Stimulated activated CD4-positive, alpha-beta T cell treated with anti-CD3 and anti-CD28 coated beads, TNF-alpha, amount 100 ng/mL, for 48 hours (primary cell): Measurements from ENCODE around the gene MAP7D2.

Experiments used
- DNase-seq, 3 donors: peaks; one replicate each; pipeline ENCODE4 v3.0.0-alpha.2; 2020; ENCODE audit warnings: low read depth in 3 of 3

Gene MAP7D2

DNA sequence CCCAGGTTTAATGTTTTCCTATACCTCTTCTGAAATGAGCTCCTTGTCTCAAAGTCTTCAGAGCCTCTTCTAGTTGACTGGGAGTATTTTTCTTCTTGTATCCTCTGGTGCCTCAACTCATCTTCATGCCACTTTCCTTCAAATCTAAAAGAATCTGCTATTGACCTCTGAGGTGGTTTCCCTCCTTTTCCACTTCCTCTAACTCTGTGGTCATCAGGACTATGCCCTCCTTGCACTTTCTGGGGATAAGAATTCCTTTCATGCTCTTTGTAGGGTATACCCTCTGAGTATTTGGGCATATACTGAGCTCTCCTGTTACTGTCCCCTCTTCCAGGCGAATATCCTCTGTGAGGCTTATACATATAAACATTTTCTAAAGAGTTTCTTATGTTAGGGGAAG, 150.7 kb downstream of the MAP7D2 start:
- DNase-seq: no peak

DNA sequence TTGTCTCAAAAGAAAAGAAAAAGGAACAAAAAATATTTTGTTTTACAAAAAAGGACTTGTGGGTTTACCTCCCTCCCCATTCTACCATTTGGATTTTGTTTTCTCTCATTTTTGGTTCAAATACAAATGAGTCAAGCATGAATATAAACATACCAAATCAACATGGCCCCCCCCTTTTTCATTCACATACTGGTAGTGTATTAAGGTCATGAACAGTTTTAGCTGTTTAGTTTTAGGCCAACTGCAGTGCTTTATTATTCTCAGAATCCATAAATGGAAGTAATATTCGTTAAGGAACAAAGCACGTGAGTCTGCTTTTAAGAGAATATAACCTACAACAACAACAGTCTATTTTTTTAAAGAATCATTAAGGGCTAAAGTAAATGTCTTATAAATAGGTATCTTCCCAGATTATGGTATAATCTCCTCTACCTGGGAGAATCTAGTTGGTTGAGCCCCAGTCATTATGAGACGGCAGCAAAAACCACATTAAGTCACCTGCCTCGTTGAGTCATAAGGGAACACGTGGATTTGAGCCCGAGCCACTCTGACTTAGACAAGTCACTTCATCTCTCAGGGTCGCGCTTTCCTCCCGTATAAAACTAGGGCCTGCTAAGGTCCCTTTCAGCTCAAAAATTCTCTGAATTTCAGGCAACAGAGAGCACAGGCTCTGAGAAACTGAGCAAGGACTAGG, 152.5 kb downstream of the MAP7D2 start:
- peak in 2 of 3 donors; percentile 15 to 19 for DNase-seq

DNA sequence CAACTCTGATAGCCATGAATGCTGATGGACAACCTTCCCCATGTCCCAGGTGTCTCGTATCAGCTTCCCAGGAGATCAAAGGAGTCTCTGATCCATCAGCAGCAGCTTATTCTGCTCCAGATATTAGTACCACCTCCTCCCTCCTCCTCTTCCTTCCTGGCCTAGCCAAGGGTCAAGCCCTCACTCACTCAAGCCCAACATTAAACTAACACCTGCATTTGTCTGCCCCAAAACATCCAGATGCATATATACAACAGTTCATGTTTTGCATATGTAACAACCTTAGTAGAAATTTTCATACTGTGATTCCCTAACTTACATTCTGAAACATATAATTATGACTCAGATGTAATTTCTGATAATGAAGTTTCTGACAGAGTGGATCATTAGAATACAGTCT, 155.8 kb downstream of the MAP7D2 start:
- DNase-seq: no peak

- no peak for DNase-seq
These were observed 157.9 kb downstream of the MAP7D2 start for GRCh38 chrX:19958552-19959486.

DNA sequence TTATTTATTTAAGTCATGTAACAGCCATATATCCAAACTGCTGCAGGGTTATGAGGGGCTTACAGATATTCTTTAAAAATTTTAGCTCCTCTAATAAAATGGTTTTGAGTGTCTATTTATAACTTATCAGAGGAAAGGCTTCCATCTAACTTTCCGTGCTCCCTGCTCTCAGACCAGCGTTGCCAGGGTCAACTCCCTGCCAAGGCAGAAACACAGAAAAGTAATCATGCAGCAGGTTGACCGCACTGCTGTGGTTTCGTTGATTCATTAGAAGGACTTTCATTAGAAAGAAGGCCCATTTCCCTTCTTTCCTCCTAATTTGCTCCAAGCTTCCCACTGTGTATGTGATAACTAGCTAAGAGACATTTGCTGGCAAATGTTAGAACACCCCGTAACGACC, 159.8 kb downstream of the MAP7D2 start:
- DNase-seq: no peak
